HG02885 (cell line): ENCODE data around the gene APLP2.
A peak's percentile ranks its signal among the peaks of the same experiment; 100 is the strongest.
"Not testable (repeated sequence)": the region's sequence is repeated elsewhere in the genome, so short reads cannot be mapped to it uniquely, and the experiment has no call there.

Experiments
- ATAC-seq: cut with Tn5 transposase; IDR thresholded peaks from one replicate; pipeline ENCODE4 v1.9.1; 2021; ENCODE audit warnings: mild to moderate bottlenecking; ENCODE audit not compliant: unreplicated experiment, poor library complexity

APLP2 gene

GRCh38 chr11:130069659-130070108, at the start of gene APLP2:
TSS of gene APLP2 (plus strand) at chr11:130069894. CDS start at chr11:130069978, 84 bp downstream.
- peak; percentile 95 for ATAC-seq

- no peak for ATAC-seq
These were observed 49.4 kb upstream of the APLP2 start for GRCh38 chr11:130020323-130020722.

GRCh38 chr11:130021606-130022005, 48.1 kb upstream of the APLP2 start:
- not testable (repeated sequence) for ATAC-seq

- ATAC-seq, result peak; percentile 21
These were observed 46.9 kb upstream of the APLP2 start for GRCh38 chr11:130022799-130023198.

- ATAC-seq, result peak; percentile 93
These were observed 46.5 kb upstream of the APLP2 start for GRCh38 chr11:130023204-130023603.

GRCh38 chr11:130024361-130024760, 45.3 kb upstream of the APLP2 start:
- no peak for ATAC-seq

GRCh38 chr11:130025371-130025770, 44.3 kb upstream of the APLP2 start:
- ATAC-seq, result no peak

- ATAC-seq, result no peak
These were observed 40.6 kb upstream of the APLP2 start for GRCh38 chr11:130029137-130029536.

GRCh38 chr11:130031056-130031455, 38.6 kb upstream of the APLP2 start:
- ATAC-seq, result no peak

- no peak for ATAC-seq
These were observed 37.7 kb upstream of the APLP2 start for GRCh38 chr11:130031945-130032344.

GRCh38 chr11:130032931-130033330, 36.8 kb upstream of the APLP2 start:
- no peak for ATAC-seq

- ATAC-seq, result no peak
These were observed 35.5 kb upstream of the APLP2 start for GRCh38 chr11:130034236-130034635.

- no peak for ATAC-seq
These were observed 32.6 kb upstream of the APLP2 start for GRCh38 chr11:130037058-130037457.

GRCh38 chr11:130037881-130038585, 31.7 kb upstream of the APLP2 start:
- no peak for ATAC-seq

GRCh38 chr11:130040281-130040940, 29.3 kb upstream of the APLP2 start:
- ATAC-seq, result no peak

- no peak for ATAC-seq
These were observed 27.6 kb upstream of the APLP2 start for GRCh38 chr11:130042093-130042591.

GRCh38 chr11:130043575-130043974, 26.1 kb upstream of the APLP2 start:
- no peak for ATAC-seq

- ATAC-seq, result no peak
These were observed 22.6 kb upstream of the APLP2 start for GRCh38 chr11:130047141-130047540.

- no peak for ATAC-seq
These were observed 20.3 kb upstream of the APLP2 start for GRCh38 chr11:130049328-130049771.

GRCh38 chr11:130050257-130050656, 19.4 kb upstream of the APLP2 start:
- ATAC-seq, result no peak

GRCh38 chr11:130051082-130051481, 18.6 kb upstream of the APLP2 start:
- no peak for ATAC-seq

GRCh38 chr11:130052567-130052966, 17.1 kb upstream of the APLP2 start:
- ATAC-seq, result no peak
